ENCODE measurements around the gene CPSF7. TPM values are rescaled to one million over a fixed set of nuclear protein-coding genes. Genes with fewer than 3 reads are reported as not detected.
"Not testable (repeated sequence)": the region's sequence is repeated elsewhere in the genome, so short reads cannot be mapped to it uniquely, and the experiment has no call there.

CPSF7 gene
- total RNA-seq: 100 to 1,000 TPM; 101 to 132 TPM

GRCh38 chr11:61429691-61430582, at the start of gene CPSF7, which contains the start of gene SDHAF2:
CPSF7 (minus strand) TSS chr11:61429975; CDS start chr11:61429235, 740 bp downstream.
SDHAF2 (plus strand) TSS chr11:61430124; CDS start chr11:61430147, 23 bp downstream.
- peaks cover 41 to 51% of the 10 kb centered on the region in 2 donors for H3K4me1 Mint-ChIP-seq (ENCODE audit: low read depth in 2 of 2)
- H3K27me3 Mint-ChIP-seq: no peaks in the 10 kb centered on the region
- peak within 1 kb of the TSS; percentile 97 for H3K4me3 Mint-ChIP-seq
- H3K27ac Mint-ChIP-seq: peak within 1 kb of the TSS; percentile 99 to 100
- peaks cover 31% of the 10 kb centered on the region for H3K36me3 Mint-ChIP-seq
- DNase-seq (ENCODE audit: low spot score) (peak; percentile 100), ATAC-seq (peak; percentile 95 to 96)
- no peaks in the 10 kb centered on the region for H3K9me3 Mint-ChIP-seq

GRCh38 chr11:61477727-61478148, 48.0 kb upstream of the CPSF7 start:
- no peak for DNase-seq (ENCODE audit: low spot score)
- H3K4me3 Mint-ChIP-seq: no peak overlapping the region
- H3K9me3 Mint-ChIP-seq: no peaks in the 10 kb centered on the region
- peak in 1 of 2 donors; percentile 54 for ATAC-seq
- no peaks in the 10 kb centered on the region for H3K36me3 Mint-ChIP-seq
- peaks cover 4 to 5% of the 10 kb centered on the region in 2 donors for H3K4me1 Mint-ChIP-seq (ENCODE audit: low read depth in 2 of 2)
- H3K27ac Mint-ChIP-seq: no peak overlapping the region
- H3K27me3 Mint-ChIP-seq: peaks cover 0 to 3% of the 10 kb centered on the region in 2 donors

GRCh38 chr11:61477126-61477525, 47.4 kb upstream of the CPSF7 start:
- Mint-ChIP-seq H3K9me3 (no peaks in the 10 kb centered on the region), H3K27me3 (peaks cover 0 to 3% of the 10 kb centered on the region in 2 donors), H3K27ac (no peak overlapping the region), H3K4me3 (no peak overlapping the region), H3K4me1 (ENCODE audit: low read depth in 2 of 2) (peaks cover 4 to 5% of the 10 kb centered on the region in 2 donors), H3K36me3 (no peaks in the 10 kb centered on the region)
- ATAC-seq (no peak), DNase-seq (ENCODE audit: low spot score) (no peak)

DNA sequence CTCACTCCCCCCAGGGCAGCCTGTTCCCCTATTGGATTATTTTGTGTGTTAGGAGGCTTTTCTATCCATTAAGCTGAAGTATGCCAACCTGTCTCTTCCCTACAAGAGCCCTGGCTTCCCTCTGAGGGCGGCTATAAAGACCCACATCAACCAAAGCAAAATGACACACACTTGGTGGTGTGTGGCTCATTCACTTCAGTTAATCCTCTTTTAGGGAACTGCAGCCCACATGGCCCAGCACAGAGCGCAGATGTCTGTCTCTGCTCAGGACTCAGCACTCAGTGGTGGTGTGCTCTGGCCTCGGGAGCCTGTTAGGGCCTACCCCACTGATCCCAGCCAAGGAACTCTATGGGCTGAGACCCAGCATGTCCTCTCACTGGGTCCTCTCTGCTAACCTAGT, 46.6 kb upstream of the CPSF7 start:
- H3K27ac Mint-ChIP-seq: no peak overlapping the region
- no peaks in the 10 kb centered on the region for H3K9me3 Mint-ChIP-seq
- H3K27me3 Mint-ChIP-seq: peaks cover 0 to 1% of the 10 kb centered on the region in 2 donors
- ATAC-seq: no peak
- no peaks in the 10 kb centered on the region for H3K36me3 Mint-ChIP-seq
- no peak overlapping the region for H3K4me3 Mint-ChIP-seq
- peaks cover 4 to 5% of the 10 kb centered on the region in 2 donors for H3K4me1 Mint-ChIP-seq (ENCODE audit: low read depth in 2 of 2)
- no peak for DNase-seq (ENCODE audit: low spot score)

GRCh38 chr11:61475433-61475832, 45.7 kb upstream of the CPSF7 start:
- ATAC-seq (no peak), DNase-seq (ENCODE audit: low spot score) (no peak)
- no peaks in the 10 kb centered on the region for H3K27me3 Mint-ChIP-seq
- no peak overlapping the region for H3K4me3 Mint-ChIP-seq
- no peaks in the 10 kb centered on the region for H3K9me3 Mint-ChIP-seq
- peaks cover 4 to 5% of the 10 kb centered on the region in 2 donors for H3K4me1 Mint-ChIP-seq (ENCODE audit: low read depth in 2 of 2)
- no peak overlapping the region for H3K27ac Mint-ChIP-seq
- no peaks in the 10 kb centered on the region for H3K36me3 Mint-ChIP-seq

- DNase-seq (ENCODE audit: low spot score) (no peak), ATAC-seq (no peak)
- Mint-ChIP-seq H3K9me3 (no peaks in the 10 kb centered on the region), H3K27ac (peak overlapping the region in 1 of 2 donors; percentile 11), H3K36me3 (no peaks in the 10 kb centered on the region), H3K4me3 (no peak overlapping the region), H3K4me1 (ENCODE audit: low read depth in 2 of 2) (peaks cover 4 to 5% of the 10 kb centered on the region in 2 donors), H3K27me3 (no peaks in the 10 kb centered on the region)
These were observed 44.4 kb upstream of the CPSF7 start for GRCh38 chr11:61474013-61474643.

DNA sequence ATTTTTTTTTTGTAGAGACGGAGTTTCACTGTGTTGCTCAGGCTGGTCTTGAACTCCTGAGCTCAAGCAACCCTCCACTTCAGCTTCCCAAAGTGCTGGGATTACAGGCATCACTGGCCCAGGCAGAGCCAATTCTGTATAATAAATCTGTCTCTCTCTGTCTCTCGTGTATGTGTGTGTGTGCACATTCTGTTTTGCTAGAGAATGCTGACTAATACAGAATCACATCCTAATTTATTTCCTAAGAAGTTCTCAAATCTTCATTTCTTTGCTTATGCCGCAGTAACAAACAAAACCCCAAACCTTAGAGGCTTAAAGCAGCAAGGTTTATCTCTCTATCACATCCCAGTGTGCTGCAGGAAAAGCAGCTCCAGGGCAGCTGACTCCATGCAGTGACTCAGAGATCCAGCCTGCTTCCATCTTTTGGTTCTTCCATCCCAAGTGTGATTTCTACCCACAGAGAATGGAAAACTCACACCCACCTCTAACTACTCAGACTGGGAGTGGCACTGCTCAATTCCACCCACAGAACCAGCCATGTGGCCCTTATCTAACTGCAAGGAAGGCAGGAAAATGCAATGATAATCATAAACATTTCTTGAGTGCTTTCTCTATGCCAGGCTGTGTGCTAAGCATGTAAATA, 43.7 kb upstream of the CPSF7 start:
- peaks cover 4 to 5% of the 10 kb centered on the region in 2 donors for H3K4me1 Mint-ChIP-seq (ENCODE audit: low read depth in 2 of 2)
- no peaks in the 10 kb centered on the region for H3K27me3 Mint-ChIP-seq
- DNase-seq (ENCODE audit: low spot score) (no peak), ATAC-seq (no peak)
- no peaks in the 10 kb centered on the region for H3K9me3 Mint-ChIP-seq
- peak overlapping the region in 1 of 2 donors; percentile 11 for H3K27ac Mint-ChIP-seq
- no peak overlapping the region for H3K4me3 Mint-ChIP-seq
- H3K36me3 Mint-ChIP-seq: no peaks in the 10 kb centered on the region

DNA sequence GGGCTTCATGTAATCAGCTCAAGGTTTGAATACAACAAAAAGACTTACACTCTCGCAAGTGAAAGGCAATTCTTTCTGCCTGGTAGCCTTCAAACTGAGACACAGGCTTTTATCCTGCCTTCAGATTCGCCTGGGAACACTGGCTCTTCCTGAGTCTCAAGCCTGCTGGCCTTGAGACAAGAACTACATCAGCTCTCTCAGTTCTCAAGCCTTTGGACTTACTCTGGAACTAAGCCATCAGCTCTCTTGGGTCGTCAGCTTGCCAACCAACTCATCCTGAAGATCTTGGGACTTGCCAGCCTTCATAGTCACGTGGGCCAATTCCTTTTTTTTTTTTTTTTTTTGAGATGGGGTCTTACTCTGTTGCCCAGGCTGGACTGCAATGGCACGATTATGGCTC, 43.1 kb upstream of the CPSF7 start:
- Mint-ChIP-seq H3K9me3 (no peaks in the 10 kb centered on the region), H3K27ac (no peak overlapping the region)

GRCh38 chr11:61472282-61472681, 42.5 kb upstream of the CPSF7 start:
- H3K9me3 Mint-ChIP-seq: no peaks in the 10 kb centered on the region
- no peaks in the 10 kb centered on the region for H3K36me3 Mint-ChIP-seq
- H3K27me3 Mint-ChIP-seq: no peaks in the 10 kb centered on the region
- H3K4me3 Mint-ChIP-seq: no peak overlapping the region
- no peak for DNase-seq (ENCODE audit: low spot score)
- no peak for ATAC-seq
- no peaks in the 10 kb centered on the region for H3K4me1 Mint-ChIP-seq (ENCODE audit: low read depth in 2 of 2)
- H3K27ac Mint-ChIP-seq: no peak overlapping the region

More for the DNA sequence above, 43.1 kb upstream of the CPSF7 start:
- Mint-ChIP-seq H3K4me1 (ENCODE audit: low read depth in 2 of 2) (peaks cover under 1 to 1% of the 10 kb centered on the region in 2 donors), H3K36me3 (no peaks in the 10 kb centered on the region), H3K4me3 (no peak overlapping the region), H3K27me3 (no peaks in the 10 kb centered on the region)
- no peak for DNase-seq (ENCODE audit: low spot score)
- no peak for ATAC-seq

DNA sequence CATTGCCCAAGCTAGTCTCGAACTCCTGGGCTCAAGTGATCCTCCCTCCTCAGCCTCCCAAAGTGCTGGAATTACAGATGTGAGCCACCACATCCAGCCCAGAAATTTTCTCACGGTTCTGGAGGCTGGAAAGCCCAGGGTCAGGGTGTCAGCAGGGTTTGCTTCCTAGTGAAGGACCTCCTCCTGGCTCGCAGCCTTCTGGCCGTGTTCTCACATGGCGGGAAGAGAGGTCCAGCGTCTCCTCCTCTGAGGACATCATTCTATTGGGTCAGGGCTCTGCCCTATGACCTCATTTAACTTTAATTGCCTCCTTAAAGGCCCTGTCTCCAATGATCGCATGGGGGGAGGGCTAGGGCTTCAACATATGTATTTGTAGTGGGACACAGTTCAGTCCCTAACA, 38.2 kb upstream of the CPSF7 start:
- Mint-ChIP-seq H3K4me3 (no peak overlapping the region), H3K36me3 (no peaks in the 10 kb centered on the region), H3K27ac (no peak overlapping the region), H3K9me3 (no peaks in the 10 kb centered on the region), H3K27me3 (no peaks in the 10 kb centered on the region), H3K4me1 (ENCODE audit: low read depth in 2 of 2) (no peaks in the 10 kb centered on the region)
- ATAC-seq (no peak), DNase-seq (ENCODE audit: low spot score) (no peak)

DNA sequence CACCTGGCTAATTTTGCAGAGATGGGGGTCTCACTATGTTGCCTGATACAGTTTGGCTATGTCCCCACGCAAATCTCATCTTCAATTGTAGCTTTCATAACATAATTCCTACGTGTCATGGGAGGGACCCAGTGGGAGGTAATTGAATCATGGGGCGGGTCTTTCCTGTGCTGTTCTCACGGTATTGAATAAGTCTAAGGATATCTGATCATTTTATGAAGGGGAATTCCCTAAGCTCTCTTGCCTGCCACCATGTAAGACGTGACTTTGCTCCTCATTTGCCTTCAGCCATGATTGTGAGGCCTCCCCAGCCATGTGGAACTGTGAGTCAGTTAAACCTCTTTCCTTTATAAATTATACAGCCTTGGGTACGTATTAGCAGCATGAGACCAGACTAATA, 37.8 kb upstream of the CPSF7 start:
- not testable (repeated sequence) for H3K4me1 Mint-ChIP-seq (ENCODE audit: low read depth in 2 of 2); H3K27ac Mint-ChIP-seq; H3K27me3 Mint-ChIP-seq; H3K9me3 Mint-ChIP-seq; H3K4me3 Mint-ChIP-seq; H3K36me3 Mint-ChIP-seq; DNase-seq (ENCODE audit: low spot score); ATAC-seq

DNA sequence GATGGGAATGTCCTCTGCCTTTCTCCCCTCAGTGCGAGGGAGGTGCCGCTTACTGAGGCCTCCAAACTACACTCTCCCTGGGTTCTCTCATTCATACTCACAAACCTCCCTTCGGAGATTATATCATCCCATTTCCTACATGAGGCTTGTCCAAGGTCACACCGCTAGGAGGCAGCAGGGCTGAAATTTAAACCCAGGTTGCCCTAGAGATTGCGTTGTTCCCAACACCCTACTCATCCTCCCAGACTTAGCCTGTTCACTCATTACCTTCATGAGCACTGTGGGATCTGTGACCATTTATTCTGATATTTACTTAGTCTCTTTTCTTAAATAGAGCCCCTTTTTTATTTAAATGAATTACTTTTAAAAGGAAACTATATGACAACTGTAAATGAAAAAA, 31.2 kb upstream of the CPSF7 start:
- H3K4me3 Mint-ChIP-seq: no peak overlapping the region
- no peaks in the 10 kb centered on the region for H3K36me3 Mint-ChIP-seq
- H3K4me1 Mint-ChIP-seq (ENCODE audit: low read depth in 2 of 2): peaks cover 9 to 14% of the 10 kb centered on the region in 2 donors
- no peak overlapping the region for H3K27ac Mint-ChIP-seq
- ATAC-seq: no peak
- DNase-seq (ENCODE audit: low spot score): no peak
- H3K27me3 Mint-ChIP-seq: no peaks in the 10 kb centered on the region
- H3K9me3 Mint-ChIP-seq: no peaks in the 10 kb centered on the region

DNA sequence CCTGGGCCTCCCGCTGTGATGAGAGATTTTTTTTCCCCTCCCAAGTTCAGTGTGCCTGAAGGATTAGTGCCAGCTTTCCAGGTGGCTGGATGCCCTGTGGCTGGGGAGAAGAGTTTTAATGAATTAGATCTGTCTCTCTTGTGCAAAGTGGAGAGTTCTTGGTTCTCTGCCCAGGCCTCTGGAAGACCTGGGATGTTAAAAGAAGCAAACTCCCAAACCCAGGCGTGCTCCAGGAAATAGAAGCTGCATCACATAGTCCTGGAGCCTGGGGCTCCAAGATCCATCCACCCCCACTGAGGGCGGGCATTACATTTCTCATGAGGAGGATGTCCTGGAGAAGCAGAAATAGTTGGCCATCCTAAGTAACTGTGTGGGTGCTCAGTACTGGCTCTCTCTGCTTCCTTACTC, 30.7 kb upstream of the CPSF7 start:
- Mint-ChIP-seq H3K9me3 (no peaks in the 10 kb centered on the region), H3K27me3 (no peaks in the 10 kb centered on the region), H3K27ac (no peak overlapping the region), H3K4me1 (ENCODE audit: low read depth in 2 of 2) (peaks cover 9 to 14% of the 10 kb centered on the region in 2 donors), H3K36me3 (no peaks in the 10 kb centered on the region), H3K4me3 (no peak overlapping the region)
- DNase-seq (ENCODE audit: low spot score) (no peak), ATAC-seq (no peak)

GRCh38 chr11:61454520-61454919, 24.7 kb upstream of the CPSF7 start:
- Mint-ChIP-seq H3K36me3 (no peaks in the 10 kb centered on the region), H3K4me1 (ENCODE audit: low read depth in 2 of 2) (peaks cover 9 to 19% of the 10 kb centered on the region in 2 donors)
- ATAC-seq: peak; percentile 33 to 40

More at GRCh38 chr11:61454520-61454919, 24.7 kb upstream of the CPSF7 start:
- no peak for DNase-seq (ENCODE audit: low spot score)
- H3K4me3 Mint-ChIP-seq: no peak overlapping the region
- H3K27ac Mint-ChIP-seq: no peak overlapping the region
- H3K9me3 Mint-ChIP-seq: no peaks in the 10 kb centered on the region
- no peaks in the 10 kb centered on the region for H3K27me3 Mint-ChIP-seq
